Measurements from ENCODE around the gene SDC4.

GRCh38 chr20:45391559-45391958 is 43.3 kb upstream of the SDC4 start:
- TF ChIP-seq CTCF (IDR thresholded peaks at IDR 0.05; ENCODE audit: low read depth, low read length) = no peak
- no peak for TF ChIP-seq POLR2A (IDR thresholded peaks at IDR 0.05; ENCODE audit: extremely low read depth, insufficient read length)
